Activated CD4-positive, alpha-beta T cell treated with anti-CD3 and anti-CD28 coated beads, Interleukin-2, Interleukin-6, amounts not matched to agents 100 ng/mL and 50 ng/mL, durations not matched to agents 16 hours and 8 hours (primary cell): ENCODE data around the gene ZNF791.
A peak's percentile ranks its signal among the peaks of the same experiment; 100 is the strongest.
"Not testable (repeated sequence)": the region's sequence is repeated elsewhere in the genome, so short reads cannot be mapped to it uniquely, and the experiment has no call there.

Experiments
- DNase-seq: peaks from one replicate; pipeline ENCODE4 v3.0.0-alpha.2; 2020

The ZNF791 gene

DNA sequence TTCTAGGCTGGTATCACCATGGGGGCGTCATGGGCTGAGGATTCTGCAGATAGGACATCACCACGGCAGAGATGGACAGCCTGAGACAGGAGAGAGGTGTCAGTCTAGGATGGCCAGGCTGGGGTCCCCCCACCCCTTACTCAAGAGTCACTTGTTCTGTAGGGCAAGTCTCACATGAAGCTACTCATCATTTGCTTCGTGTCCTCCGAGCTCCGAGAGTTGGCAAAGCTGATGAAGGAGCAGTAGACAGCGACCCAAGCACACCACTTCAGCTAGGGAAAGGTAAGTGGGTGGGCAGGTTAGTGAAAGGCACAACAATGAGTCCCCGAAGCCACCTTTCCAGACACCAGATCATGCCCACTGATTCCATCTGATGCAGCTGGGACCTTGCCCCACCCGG lies 57.6 kb downstream of the ZNF791 start:
- DNase-seq = no peak

DNA sequence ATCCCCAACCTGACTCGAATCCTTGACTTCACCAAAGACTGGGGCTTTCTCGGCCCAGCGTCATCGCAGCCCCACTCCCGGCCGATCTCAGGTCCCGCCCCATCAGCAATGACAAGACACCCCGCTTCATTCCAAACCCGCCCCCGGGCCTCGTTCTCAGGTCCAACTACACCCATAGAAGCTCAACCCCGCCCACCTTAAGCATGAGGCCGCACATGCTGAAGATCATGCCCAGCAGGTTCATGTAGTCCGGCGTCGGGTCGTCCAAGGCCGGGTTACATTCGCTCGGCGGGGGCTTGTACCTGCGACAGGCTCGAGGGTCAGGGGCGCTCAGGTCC lies 58.2 kb downstream of the ZNF791 start:
- DNase-seq = peak; percentile 65

DNA sequence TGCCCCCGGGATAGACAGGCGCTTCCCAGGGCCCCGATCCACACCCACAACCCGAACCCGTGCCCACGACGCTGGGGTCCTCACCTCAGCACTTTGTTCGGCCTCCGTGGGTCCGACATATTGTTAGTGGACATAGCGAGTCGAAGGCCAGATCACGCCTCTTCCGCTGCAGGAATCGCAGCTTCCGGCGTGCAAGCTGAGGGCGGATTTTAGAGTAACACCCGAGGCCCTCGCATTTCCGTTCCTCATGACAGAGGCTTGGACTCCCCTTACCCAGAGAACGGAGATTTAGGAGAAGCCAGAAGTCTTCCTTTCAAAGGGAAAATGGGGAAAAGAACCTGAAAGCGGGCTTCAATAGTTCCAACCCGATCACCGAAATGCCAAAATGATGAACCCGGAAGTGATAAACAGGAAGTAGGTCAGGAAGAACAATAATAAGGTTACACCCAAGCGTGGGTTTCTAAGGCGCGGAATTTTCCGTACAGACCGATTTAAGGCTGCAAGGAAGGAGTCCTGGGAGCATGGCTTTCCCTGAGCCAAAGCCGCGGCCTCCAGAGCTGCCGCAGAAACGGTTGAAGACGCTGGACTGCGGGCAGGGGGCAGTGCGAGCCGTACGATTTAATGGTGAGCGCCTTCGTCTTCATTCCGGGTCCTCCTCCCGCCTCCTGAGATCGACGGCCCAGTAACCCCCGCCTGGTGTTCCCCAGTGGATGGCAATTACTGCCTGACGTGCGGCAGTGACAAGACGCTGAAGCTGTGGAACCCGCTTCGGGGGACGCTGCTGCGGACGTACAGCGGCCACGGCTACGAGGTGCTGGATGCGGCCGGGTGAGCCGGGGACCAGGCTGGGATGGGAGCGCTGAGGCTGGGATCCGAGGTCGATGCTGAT lies 58.8 kb downstream of the ZNF791 start:
- DNase-seq = peak; percentile 81

DNA sequence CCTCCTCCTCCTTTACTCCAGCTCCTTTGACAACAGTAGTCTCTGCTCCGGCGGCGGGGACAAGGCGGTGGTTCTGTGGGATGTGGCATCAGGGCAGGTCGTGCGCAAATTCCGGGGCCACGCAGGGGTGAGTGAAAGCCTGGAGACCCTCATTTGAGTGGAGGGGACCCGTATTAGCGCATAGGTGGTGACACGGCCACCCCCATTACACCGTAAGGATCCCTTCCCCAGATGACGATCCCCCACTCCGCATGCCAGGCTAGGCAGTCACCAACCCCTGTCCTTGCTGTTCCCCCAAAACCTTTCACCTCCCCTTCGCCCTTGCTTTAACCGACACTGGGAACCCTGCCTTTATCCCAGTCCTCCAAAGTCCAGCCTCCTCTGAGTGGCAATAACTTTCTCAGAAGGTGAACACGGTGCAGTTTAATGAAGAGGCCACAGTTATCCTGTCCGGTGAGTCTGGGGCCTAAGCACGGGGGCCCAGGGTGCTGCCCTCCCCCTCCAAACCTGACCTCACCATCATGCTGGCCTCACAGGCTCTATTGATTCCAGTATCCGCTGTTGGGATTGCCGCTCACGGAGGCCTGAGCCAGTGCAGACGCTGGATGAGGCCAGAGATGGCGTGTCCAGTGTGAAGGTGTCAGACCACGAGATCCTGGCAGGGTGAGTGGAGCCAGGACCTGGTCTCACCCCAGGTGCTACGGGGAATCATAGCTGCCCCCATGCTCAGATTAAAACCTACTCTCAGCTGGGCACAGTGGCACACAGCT lies 59.6 kb downstream of the ZNF791 start:
- no peak for DNase-seq

DNA sequence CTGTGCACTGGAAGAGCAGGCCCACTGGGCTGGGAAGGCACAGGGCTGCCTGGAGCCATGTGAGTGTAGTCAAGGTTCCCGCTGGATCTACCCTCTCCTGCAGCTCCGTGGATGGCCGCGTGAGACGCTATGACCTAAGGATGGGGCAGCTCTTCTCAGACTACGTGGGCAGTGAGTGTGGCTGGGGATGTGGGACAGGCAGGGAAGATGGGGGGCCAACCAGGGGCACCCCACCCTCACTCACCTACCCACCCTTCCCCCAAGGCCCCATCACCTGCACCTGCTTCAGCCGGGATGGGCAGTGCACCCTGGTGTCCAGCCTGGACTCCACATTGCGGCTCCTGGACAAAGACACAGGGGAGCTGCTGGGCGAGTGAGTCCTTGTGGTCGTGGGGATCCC lies 62.0 kb downstream of the ZNF791 start:
- no peak for DNase-seq

DNA sequence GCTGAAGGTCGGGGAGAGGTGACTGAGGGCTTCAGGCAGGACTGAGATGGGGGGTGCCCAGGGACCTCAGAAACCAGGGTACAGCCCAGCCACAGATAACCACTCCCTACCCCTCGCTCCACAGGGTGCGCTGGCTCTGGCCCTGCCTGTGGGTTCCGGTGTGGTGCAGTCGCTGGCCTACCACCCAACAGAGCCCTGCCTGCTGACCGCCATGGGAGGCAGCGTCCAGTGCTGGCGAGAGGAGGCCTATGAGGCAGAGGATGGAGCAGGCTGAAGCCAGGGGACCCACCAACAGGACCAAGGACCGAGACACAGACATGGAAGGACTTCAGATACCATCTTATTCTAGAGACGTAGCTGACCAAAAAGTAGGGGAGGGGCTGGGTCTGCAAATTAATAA lies 64.7 kb downstream of the ZNF791 start:
- no peak for DNase-seq

DNA sequence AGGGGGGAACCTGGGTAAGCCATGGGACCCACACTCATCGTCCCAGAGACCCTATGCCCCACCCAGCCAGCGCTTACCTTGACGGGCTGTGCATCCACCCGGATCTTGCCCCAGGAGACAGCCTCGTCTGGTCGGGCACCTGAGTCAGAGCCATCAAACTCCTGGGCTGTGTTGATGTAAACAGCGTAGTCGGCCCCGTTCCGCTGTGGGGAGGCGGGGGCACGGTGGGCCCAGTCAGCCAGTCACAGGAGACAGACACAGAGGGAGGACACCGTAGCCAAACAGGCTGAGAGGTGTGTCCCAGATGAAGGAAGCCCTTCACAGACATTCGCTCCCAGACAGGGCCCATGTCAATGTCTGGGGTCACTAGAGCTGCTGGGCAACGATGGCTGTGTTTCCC lies 65.2 kb downstream of the ZNF791 start:
- no peak for DNase-seq

DNA sequence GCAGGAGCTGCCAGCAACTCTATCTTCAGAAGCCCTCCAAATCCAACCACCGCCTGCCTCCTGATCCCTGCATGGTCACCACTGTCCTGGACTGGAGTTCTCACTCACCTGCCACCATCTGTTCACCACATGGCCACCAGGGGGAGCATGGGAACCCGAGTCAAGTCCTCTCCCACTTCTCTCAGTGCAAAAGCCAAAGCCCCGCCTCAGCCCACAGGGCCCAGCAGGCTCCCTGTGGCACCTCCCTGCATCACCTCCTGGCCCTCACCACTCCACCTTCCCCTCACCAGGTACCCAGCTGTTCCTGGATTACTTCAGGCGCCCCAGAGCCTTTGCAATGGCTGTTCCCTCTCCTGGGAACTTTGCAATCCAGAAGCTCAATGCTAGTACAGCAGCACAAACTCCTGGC lies 65.7 kb downstream of the ZNF791 start:
- DNase-seq = peak; percentile 93

DNA sequence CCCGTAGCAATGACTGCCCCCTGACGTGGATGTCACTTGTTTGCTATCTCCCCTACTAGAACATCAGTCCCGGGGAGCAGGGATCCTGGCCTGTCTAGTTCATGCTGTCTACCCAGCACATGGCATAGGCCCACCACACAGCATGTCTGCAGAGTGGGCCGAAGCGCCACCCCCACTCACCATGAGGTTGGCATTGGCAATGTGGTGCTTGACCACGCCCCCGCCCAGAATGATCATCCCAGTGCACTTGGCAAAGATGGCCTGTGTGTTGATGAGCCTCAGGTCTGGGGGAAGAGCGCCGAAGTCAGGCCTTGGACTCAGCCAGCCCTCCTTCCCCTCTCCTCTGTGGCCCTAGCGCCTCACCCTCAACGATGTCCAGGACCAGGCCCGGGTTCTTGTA lies 66.2 kb downstream of the ZNF791 start:
- no peak for DNase-seq

DNA sequence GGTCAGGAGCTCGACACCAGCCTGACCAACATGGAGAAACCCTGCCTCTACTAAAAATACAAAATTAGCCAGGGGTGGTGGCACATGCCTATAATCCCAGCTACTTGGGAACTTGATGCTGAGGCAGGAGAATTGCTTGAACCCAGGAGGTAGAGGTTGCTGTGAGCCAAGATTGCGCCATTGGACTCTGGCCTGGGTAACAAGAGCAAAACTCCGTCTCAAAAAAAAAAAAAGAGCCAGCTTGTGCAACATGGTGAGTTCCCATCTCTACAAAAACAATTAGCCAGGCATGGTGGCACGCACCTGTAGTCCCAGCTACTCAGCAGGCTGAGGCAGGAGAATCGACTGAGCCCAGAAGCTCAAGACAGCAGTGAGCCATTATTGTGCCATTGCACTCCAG lies 67.3 kb downstream of the ZNF791 start:
- DNase-seq = not testable (repeated sequence)

DNA sequence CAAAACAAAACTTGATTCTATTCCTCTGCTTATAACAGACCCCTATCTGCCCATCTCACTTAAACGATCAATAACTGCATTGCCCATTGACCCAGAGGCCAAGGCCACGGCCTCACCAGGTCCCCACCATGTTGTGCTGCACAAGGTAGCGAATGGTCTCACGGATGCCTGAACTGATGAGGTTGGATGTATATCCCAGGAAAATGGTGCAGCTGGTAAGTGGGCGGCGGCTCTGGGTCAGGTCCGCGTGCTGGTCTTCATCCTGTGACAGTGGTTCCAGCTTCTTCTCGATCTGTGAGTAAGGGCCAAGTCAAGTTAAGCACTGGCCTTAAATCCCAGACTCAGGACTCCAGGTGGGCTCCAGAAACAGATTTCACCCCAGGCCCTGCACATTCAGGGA lies 69.3 kb downstream of the ZNF791 start:
- no peak for DNase-seq

DNA sequence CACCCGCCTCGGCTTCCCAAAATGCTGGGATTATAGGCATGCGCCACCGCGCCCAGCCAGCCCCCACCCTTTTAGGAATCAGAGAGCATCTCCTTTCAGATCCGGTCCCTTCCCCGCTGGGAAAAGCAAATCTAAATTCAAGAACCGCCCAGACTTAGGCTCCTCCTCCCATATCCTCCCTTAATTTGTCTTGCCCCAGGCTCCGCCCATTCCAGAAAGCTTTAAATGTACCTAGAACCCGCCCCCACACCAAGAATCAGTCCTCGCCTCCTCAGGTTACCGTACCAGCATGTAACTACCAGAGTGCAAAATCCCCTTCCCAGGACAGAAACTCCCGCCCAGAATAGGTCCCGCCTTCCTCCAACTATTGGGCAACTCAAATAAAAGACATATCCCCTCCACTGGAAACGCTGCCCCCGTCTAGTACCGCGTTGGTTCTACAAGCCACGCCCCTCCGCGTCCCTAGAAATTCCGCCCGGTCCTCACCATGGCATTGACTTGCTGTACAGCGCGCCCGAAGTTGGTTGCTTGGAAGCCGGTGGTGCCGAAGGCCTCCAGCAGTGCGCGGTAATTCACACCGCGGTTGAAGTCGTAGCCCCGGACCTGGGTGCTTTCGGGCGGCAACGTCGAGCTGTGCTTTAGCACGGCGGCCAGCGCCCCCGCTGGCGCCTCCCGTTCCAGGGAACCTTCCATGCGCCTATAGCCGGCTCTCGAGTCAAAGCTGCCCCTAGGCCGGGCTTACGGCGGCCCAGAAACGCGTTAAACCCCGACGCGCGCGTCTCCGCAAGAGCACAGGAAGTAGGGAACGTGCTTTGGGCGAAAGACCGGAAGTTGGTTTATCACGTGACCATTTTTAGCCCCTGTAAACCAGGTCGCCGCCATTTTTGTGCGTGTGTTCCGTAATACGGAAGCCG lies 70.6 kb downstream of the ZNF791 start, which contains the start of gene DHPS:
TSS of gene DHPS (minus strand) at position 807 of the 914 bp plus-strand sequence. CDS start at position 693, 114 bp downstream.
- DNase-seq = peak; percentile 96
